Loucy (cell line): ENCODE measurements around the gene NPRL2.

Experiments used
- H2AFZ ChIP-seq: fragments of 200-600 bp; sonication (generic); 2 replicates; pipeline ENCODE4 v1.6.0; 2016; ENCODE audit warnings: antibody characterized with exemption, mild to moderate bottlenecking, low read length, moderate library complexity
- H3F3A ChIP-seq: fragments of 200-600 bp; 2 replicates; pipeline ENCODE4 v1.6.0; 2016; ENCODE audit warnings: antibody characterized with exemption, low read depth, mild to moderate bottlenecking
- H3K27me3 ChIP-seq: fragments of 200-600 bp; sonication (generic); 2 replicates; pipeline ENCODE4 v1.6.1; 2014; ENCODE audit warnings: low read length, mild to moderate bottlenecking; ENCODE audit not compliant: insufficient read depth, poor library complexity, severe bottlenecking
- H3K36me3 ChIP-seq: fragments of 200-600 bp; sonication (generic); 2 replicates; pipeline ENCODE4 v1.6.1; 2016; ENCODE audit warnings: low read length; ENCODE audit not compliant: insufficient read depth
- H3K4me1 ChIP-seq: fragments of 200-600 bp; sonication (generic); 2 replicates; pipeline ENCODE4 v1.5.1; 2014; ENCODE audit warnings: low read length, mild to moderate bottlenecking; ENCODE audit not compliant: insufficient read depth, poor library complexity, severe bottlenecking
- H3K4me2 ChIP-seq: fragments of 200-600 bp; sonication (generic); 2 replicates; pipeline ENCODE4 v1.6.0; 2014; ENCODE audit warnings: antibody characterized with exemption, low read length, low read depth, mild to moderate bottlenecking; ENCODE audit not compliant: poor library complexity, severe bottlenecking
- H3K4me3 ChIP-seq: fragments of 200-600 bp; sonication (generic); 2 replicates; pipeline ENCODE4 v1.5.1; 2014; ENCODE audit warnings: low read length, mild to moderate bottlenecking, mixed read lengths; ENCODE audit not compliant: poor library complexity, severe bottlenecking
- H3K79me2 ChIP-seq: fragments of 200-600 bp; sonication (generic); 2 replicates; pipeline ENCODE4 v1.6.1; 2014; ENCODE audit warnings: low read length; ENCODE audit not compliant: insufficient read depth
- H3K9ac ChIP-seq: fragments of 200-600 bp; sonication (generic); 2 replicates; pipeline ENCODE4 v1.6.0; 2014; ENCODE audit warnings: mild to moderate bottlenecking, low read depth, low read length, moderate library complexity; ENCODE audit not compliant: poor library complexity, severe bottlenecking
- H3K9me2 ChIP-seq: fragments of 200-600 bp; sonication (generic); replicated peaks from 2 replicates; pipeline ENCODE4 v1.6.1; 2016; ENCODE audit warnings: low read depth, low read length, mixed read lengths
- H3K9me3 ChIP-seq: fragments of 200-600 bp; sonication (generic); 2 replicates; pipeline ENCODE4 v1.6.1; 2014; ENCODE audit warnings: mild to moderate bottlenecking, antibody characterized with exemption, low read length, low read depth; ENCODE audit not compliant: insufficient read depth
- H4K20me1 ChIP-seq: fragments of 200-600 bp; sonication (generic); 2 replicates; pipeline ENCODE4 v1.6.0; 2014; ENCODE audit warnings: antibody characterized with exemption, low read length, mild to moderate bottlenecking; ENCODE audit not compliant: insufficient read depth, poor library complexity, severe bottlenecking
- CTCF ChIP-seq: fragments of 200-600 bp; sonication (generic); conservative IDR thresholded peaks from 2 replicates; pipeline ENCODE4 v1.5.1; 2014; ENCODE audit warnings: mild to moderate bottlenecking, antibody characterized with exemption, low read length
- EZH2phosphoT487 ChIP-seq: fragments of 200-600 bp; IDR thresholded peaks from 2 replicates; pipeline ENCODE4 v1.6.1; 2018; ENCODE audit warnings: antibody characterized with exemption, mild to moderate bottlenecking, moderate library complexity, borderline replicate concordance

NPRL2 gene

DNA sequence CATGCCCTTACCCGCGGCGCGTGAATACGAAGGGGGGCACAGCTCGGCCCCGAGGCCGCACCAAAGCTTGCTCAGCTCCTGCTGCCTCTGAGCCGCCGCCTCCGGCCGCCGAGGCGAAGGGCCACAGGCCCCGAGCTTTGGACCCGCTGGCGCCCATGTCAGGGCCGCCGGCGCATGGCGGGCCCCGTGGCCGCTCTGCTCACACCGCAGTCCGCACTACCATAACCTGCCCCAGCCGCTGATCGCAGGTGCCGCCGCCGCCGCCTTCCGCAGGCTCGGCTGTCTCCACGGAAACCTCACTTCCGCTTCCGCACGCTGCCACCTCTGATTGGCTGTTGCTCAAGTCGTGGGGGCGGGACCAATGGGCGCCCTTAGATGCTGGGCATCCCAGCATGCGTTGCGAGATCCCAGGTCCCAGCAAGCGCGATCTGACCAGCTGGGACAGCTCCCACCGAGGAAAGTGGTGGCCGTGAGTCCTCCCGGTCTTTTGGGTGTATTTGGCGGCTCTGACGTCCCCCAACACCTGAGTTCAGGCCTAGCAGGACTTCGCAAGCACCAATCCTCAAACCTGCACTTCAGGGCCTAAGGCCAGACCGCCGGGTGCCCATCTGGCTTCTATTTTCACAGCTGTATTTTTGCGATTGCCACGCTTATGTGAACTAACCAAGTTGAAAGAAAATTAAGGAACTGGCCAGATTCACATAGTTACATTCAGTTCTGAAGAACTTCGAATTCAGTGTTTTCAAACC is 22.5 kb downstream of the NPRL2 start, which contains the start of gene TUSC2:
Gene TUSC2 (minus strand): TSS at position 281 of the 749 bp plus-strand sequence. CDS start 124 bp downstream, at position 157.
- peaks cover 15% of the 10 kb centered on the region for H3K4me1 ChIP-seq
- peak within 1 kb of the TSS; percentile 95 for H3K4me2 ChIP-seq
- peaks cover 51% of the 10 kb centered on the region for H3K79me2 ChIP-seq
- peak within 1 kb of the TSS; percentile 94 for H3K4me3 ChIP-seq
- TF ChIP-seq EZH2phosphoT487, result no peak
- no peak for TF ChIP-seq CTCF
- H4K20me1 ChIP-seq, result peaks cover 49% of the 10 kb centered on the region
- H3K27me3 ChIP-seq, result no peaks in the 10 kb centered on the region
- H3K9me2 ChIP-seq, result no peaks in the 10 kb centered on the region
- H3K9ac ChIP-seq, result peak within 1 kb of the TSS; percentile 82
- no peaks in the 10 kb centered on the region for H3K9me3 ChIP-seq
- peaks cover 9% of the 10 kb centered on the region for H3F3A ChIP-seq
- no peak within 1 kb of the TSS for H2AFZ ChIP-seq
- H3K36me3 ChIP-seq, result peaks cover 35% of the 10 kb centered on the region

- Histone ChIP-seq H3K4me1 (peaks cover 15% of the 10 kb centered on the region), H2AFZ (no peak overlapping the region), H3K9ac (peak overlapping the region; percentile 82), H4K20me1 (peaks cover 41% of the 10 kb centered on the region), H3K9me3 (no peaks in the 10 kb centered on the region), H3K36me3 (peaks cover 30% of the 10 kb centered on the region), H3K27me3 (no peaks in the 10 kb centered on the region), H3F3A (peaks cover 9% of the 10 kb centered on the region), H3K79me2 (peaks cover 41% of the 10 kb centered on the region), H3K4me2 (peak overlapping the region; percentile 95), H3K4me3 (peak overlapping the region; percentile 94), H3K9me2 (no peaks in the 10 kb centered on the region)
- TF ChIP-seq CTCF, result no peak
- no peak for TF ChIP-seq EZH2phosphoT487
These were observed 23.4 kb downstream of the NPRL2 start for GRCh38 chr3:50327129-50327528.

DNA sequence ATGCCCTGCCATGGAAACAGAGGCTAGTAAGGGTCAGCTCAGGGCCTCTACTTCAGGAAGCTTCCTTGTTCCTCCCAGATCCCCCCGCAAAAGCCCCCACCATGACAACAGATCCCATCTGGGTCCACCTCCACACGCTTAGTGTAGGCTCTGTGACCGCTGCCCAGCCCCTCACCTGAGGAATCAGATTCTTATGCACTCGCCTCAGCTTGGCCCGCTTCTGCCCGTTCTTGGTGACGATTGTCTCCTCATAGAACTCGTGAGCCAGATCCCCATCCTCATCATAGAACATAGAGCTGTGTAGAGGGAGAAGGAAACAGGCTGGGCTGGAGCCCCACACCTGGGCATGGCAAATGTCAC is 24.4 kb downstream of the NPRL2 start:
- Histone ChIP-seq H3K9me3 (no peaks in the 10 kb centered on the region), H3K4me1 (peaks cover 15% of the 10 kb centered on the region), H3K36me3 (peaks cover 20% of the 10 kb centered on the region), H3K4me3 (no peak overlapping the region), H4K20me1 (peaks cover 31% of the 10 kb centered on the region), H3K9ac (peak overlapping the region; percentile 82), H3K79me2 (peaks cover 31% of the 10 kb centered on the region), H3K4me2 (peak overlapping the region; percentile 95), H3K9me2 (no peaks in the 10 kb centered on the region), H2AFZ (no peak overlapping the region), H3K27me3 (no peaks in the 10 kb centered on the region), H3F3A (peaks cover 9% of the 10 kb centered on the region)
- TF ChIP-seq EZH2phosphoT487, result no peak
- no peak for TF ChIP-seq CTCF
